ENCODE data around the gene MUC4.

Gene MUC4, protein sequence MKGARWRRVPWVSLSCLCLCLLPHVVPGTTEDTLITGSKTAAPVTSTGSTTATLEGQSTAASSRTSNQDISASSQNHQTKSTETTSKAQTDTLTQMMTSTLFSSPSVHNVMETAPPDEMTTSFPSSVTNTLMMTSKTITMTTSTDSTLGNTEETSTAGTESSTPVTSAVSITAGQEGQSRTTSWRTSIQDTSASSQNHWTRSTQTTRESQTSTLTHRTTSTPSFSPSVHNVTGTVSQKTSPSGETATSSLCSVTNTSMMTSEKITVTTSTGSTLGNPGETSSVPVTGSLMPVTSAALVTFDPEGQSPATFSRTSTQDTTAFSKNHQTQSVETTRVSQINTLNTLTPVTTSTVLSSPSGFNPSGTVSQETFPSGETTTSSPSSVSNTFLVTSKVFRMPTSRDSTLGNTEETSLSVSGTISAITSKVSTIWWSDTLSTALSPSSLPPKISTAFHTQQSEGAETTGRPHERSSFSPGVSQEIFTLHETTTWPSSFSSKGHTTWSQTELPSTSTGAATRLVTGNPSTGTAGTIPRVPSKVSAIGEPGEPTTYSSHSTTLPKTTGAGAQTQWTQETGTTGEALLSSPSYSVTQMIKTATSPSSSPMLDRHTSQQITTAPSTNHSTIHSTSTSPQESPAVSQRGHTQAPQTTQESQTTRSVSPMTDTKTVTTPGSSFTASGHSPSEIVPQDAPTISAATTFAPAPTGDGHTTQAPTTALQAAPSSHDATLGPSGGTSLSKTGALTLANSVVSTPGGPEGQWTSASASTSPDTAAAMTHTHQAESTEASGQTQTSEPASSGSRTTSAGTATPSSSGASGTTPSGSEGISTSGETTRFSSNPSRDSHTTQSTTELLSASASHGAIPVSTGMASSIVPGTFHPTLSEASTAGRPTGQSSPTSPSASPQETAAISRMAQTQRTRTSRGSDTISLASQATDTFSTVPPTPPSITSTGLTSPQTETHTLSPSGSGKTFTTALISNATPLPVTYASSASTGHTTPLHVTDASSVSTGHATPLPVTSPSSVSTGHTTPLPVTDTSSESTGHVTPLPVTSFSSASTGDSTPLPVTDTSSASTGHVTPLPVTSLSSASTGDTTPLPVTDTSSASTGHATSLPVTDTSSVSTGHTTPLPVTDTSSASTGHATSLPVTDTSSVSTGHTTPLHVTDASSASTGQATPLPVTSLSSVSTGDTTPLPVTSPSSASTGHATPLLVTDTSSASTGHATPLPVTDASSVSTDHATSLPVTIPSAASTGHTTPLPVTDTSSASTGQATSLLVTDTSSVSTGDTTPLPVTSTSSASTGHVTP (N-terminal part only)

GRCh38 chr3:195811756-195812155, at the start of gene MUC4:
Gene MUC4 (minus strand): TSS chr3:195811929. CDS start chr3:195811817, 112 bp downstream.
- no peak for DNase-seq (ENCODE audit: low spot score)

DNA sequence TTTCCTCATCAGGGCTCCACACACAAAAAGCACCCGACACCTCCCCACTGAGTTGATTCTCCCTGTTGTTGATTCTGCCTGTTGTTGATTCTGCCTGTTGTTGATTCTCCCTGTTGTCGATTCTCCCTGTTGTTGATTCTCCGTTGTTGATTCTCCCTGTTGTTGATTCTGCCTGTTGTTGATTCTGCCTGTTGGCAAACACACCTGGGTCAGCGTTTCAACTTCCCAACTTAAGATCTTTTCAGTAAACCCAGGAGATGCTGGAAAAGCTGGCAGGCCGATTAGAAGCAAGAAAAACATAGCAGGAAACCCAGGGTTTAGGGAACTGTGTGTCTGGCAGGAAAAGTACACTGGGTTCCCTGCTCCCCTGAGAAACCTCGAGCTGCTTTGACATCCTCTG, 48.7 kb upstream of the MUC4 start:
- DNase-seq (ENCODE audit: low spot score), result no peak

- DNase-seq (ENCODE audit: low spot score), result no peak
Measured at GRCh38 chr3:195859846-195860411, 48.2 kb upstream of the MUC4 start.

- DNase-seq (ENCODE audit: low spot score), result peak; percentile 90
Measured at GRCh38 chr3:195859061-195859845, 47.5 kb upstream of the MUC4 start.

DNA sequence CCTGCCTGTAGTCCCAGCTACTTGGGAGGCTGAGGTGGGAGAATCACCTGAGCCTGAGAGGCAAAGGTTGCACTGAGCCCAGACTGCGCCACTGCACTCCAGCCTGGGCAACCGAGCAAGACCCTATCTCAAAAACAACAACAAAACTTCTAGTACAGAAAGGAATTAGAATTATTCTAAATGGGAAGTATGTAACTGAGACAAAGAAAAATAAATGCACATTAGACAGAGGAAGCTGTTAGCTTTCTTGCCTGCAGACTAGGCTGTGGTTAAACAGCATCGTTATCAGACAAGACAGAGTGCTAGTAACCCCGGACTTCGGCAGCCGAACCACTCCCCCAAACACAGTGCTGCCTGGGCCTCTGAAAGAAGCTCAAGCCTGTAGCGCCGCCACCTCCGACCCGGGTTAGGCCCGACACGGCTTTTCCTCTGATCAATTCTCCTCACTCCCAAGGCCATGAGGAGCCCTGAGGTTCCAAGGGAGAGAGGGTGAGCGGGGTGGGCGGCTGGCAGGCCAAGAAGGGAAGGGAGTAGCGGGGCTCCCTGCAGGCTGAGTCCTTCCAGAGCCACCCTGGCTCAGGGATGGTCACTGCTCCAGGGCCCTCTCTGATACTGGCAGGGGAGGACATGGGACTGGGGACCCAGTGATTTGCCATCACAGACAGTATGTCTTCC, 44.8 kb upstream of the MUC4 start:
- no peak for DNase-seq (ENCODE audit: low spot score)

GRCh38 chr3:195855471-195856409, 44.0 kb upstream of the MUC4 start:
- DNase-seq (ENCODE audit: low spot score), result no peak

GRCh38 chr3:195854628-195855294, 43.0 kb upstream of the MUC4 start:
- no peak for DNase-seq (ENCODE audit: low spot score)

DNA sequence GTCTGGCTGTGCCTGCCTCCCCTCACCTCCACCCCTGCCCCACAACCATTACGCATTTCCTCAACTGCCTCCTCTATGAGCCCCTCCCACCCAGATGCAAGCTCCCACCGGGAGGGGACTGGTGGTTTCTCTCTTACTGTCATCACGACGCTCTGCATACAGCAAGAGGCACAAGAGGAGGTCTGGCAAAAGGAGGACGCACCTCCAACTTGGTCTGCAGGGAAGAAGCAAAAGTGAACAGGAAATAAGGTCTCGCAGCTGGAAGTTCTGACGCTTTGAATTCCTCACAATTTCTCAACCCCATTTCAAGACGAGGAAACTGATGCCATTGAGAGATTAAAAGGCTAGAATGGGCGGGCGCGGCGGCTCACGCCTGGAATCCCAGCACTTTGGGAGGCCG, 42.3 kb upstream of the MUC4 start:
- no peak for DNase-seq (ENCODE audit: low spot score)

DNA sequence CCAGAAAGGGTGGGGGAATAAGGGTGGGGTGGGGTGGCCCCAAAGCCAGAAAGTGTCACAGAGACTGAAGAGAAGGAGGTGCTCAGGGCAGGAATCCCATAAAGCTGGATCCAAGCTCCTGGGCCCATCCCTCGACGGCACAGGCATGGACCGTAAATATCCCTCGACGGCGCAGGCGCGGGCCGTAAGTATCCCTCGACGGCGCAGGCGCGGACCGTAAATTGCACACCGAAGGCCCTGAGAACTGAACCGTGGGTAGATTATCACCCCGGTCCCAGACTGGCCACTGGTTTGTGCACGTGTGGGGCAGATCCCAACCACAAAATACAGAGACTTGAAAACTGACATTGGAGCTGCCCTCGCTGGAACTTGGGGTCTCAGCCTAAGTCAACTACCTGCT, 41.3 kb upstream of the MUC4 start:
- DNase-seq (ENCODE audit: low spot score), result no peak

- DNase-seq (ENCODE audit: low spot score), result peak; percentile 93
Measured at GRCh38 chr3:195850857-195851543, 39.3 kb upstream of the MUC4 start.

DNA sequence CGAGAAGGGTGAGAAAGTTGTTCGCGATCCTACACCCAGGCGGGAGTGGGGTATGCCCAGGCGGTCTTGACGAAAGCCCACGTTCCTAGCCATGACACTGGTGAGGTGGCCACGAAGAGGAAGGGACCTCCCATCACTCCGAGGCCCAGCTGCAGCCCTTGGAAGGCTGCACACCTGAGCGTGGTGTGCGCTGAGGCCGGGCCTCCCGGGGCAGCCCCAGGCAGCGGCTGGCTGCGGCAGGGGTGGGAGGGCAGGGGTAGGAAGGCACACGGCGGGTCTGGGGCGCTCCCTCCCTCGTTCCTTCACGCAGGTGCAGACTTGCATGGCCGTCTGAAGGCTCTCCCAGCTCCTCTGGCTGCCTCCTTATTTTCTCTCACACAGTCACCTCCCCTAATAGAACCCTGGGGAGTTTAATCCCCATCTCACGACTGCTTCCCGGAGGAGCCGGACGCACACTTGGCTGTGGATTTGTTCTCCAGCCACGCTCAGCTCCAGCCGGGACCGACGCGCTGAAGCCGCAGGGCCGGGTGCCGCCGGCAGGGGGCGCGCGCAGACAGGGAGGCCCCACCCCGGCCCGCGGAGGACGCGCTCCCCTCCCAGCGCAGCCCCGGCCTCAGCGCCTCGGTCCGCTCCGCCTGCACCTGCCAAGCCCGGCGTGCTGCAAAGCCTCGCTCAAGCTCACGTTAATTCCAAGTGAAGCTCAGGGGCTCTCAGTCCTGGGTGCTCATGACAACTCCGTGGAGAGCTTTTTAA, 37.8 kb upstream of the MUC4 start:
- DNase-seq (ENCODE audit: low spot score), result peak; percentile 60

DNA sequence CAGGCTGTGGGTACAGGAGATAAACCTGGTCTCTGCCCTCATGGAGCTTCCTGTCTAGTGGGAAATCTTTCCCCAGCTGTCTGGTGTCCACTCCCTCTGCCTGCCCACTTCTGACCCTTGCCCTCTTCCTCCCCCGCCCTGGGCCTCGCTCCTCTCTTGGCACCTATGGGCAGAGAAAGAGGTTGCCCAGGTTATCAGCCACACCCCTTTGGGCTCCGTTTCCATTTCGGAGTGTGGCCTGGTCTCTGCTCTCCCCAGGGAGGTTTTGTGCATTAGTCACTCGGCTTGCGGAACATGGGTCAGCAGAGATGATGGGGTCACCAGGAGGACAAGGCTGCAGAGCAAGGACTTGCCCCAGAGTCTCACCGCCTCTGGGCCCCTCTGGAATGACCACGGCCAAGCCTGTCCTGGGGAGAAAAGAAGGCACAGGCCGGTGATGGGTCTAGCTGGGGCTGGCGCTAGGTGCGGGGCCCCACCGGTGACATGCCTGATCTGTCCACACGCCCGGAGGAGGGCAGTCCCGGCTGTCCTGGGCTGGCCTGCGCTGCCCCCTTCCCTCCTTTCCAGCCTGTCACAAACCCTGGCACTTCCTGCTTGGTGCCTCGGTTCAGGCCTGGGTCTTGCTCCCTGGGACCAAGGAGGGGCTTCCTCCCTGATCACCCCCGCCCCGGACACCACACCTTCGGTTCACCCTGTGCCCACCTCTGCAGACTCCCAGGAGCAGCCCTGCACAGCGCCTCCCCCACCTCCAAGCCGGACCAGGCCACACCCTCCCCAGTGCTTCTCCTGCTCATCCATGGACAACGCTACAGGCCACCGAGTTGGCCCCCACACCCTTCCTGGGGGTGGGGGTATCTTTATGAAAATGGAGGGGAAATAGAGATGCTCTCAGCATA, 35.6 kb upstream of the MUC4 start:
- DNase-seq (ENCODE audit: low spot score), result peak; percentile 75

- no peak for DNase-seq (ENCODE audit: low spot score)
Measured at GRCh38 chr3:195845483-195845882, 33.8 kb upstream of the MUC4 start.

DNA sequence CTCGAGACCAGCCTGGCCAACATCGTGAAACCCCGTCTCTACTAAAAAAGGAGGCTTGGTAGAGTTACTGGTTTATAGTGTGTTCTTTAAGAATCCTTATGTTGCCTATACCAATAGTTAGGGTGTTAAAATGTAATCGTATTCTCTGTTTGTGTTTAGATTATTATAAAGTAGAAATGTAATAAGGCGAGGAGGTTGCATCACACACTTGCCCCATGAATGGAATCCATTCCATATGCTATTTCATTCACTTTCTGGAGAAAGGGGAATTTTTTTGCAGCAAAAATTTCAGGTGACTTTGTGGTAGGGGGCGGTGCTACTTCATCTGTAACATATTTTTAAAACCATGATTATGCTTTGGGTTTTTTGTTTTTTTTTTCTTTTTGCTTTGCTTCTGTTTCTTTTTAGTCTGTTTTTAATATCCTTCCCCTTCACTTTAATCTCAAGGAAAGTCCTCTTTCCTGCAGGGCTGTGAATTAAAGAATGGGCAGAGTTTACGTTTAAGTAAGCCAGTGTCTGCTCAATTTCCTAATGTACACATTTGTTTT, 33.0 kb upstream of the MUC4 start:
- no peak for DNase-seq (ENCODE audit: low spot score)

- no peak for DNase-seq (ENCODE audit: low spot score)
Measured at GRCh38 chr3:195839260-195840010, 27.7 kb upstream of the MUC4 start.

All from hepatic stellate cell (primary cell).